SK-MEL-5 (cell line): ENCODE measurements around the gene RENBP. TPM values are rescaled to one million over a fixed set of nuclear protein-coding genes. Genes with fewer than 3 reads are reported as not detected.

ENCODE experiments used
- DNase-seq: peaks from one replicate; pipeline ENCODE4 v3.0.0-alpha.2; 2016; ENCODE audit warnings: low read depth, low spot score
- in situ Hi-C: cut with HindIII; loops from 2 replicates; pipeline ENCODE4 v1.10.0; 2016; ENCODE audit warnings: low sequenced_read_pairs, high pct_unique_total_duplicates, low pct_unique_long_range_greater_than_20kb
- total RNA-seq: library from RNA; depleted of rRNA; stranded (reverse); fragments of >200 nt; shearing (Covaris generic); gene quantifications from 2 replicates; pipeline ENCODE4 v1.2.3, GENCODE V29; 2014

The RENBP gene
- total RNA-seq, 1 experiment from 2014 or later: 12.3 TPM

GRCh38 chrX:153972368-153973126, 28.1 kb upstream of the RENBP start, which contains the start of gene TMEM187:
TMEM187 (plus strand) TSS chrX:153972754; CDS start chrX:153982063, 9,309 bp downstream.
- in situ Hi-C loops: no loop called here
- DNase-seq: peak; percentile 88

- in situ Hi-C loops: no loop called here
- peak; percentile 90 for DNase-seq
Measured at GRCh38 chrX:153971450-153972367, 27.3 kb upstream of the RENBP start, which contains the start of gene HCFC1. HCFC1 (minus strand) TSS chrX:153971818; CDS start chrX:153970840, 978 bp downstream.

DNA sequence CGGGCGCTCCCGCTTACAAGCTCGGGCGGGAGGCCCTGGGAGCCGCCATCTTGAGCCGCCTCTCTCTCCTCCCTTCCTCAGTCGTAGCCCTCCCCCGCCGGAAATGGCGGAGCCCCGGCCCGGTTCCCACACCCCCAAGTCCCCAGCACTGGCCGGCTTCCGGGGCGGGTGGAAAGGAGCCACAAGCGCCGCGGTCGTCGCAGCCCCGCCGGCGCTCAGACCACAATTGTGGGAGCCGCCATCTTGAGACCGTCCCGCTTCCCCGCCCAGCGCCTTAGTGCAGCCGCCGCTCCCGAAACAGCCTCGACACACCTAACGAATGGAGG, 26.6 kb upstream of the RENBP start:
- in situ Hi-C loops: no loop called here
- DNase-seq: peak; percentile 84

DNA sequence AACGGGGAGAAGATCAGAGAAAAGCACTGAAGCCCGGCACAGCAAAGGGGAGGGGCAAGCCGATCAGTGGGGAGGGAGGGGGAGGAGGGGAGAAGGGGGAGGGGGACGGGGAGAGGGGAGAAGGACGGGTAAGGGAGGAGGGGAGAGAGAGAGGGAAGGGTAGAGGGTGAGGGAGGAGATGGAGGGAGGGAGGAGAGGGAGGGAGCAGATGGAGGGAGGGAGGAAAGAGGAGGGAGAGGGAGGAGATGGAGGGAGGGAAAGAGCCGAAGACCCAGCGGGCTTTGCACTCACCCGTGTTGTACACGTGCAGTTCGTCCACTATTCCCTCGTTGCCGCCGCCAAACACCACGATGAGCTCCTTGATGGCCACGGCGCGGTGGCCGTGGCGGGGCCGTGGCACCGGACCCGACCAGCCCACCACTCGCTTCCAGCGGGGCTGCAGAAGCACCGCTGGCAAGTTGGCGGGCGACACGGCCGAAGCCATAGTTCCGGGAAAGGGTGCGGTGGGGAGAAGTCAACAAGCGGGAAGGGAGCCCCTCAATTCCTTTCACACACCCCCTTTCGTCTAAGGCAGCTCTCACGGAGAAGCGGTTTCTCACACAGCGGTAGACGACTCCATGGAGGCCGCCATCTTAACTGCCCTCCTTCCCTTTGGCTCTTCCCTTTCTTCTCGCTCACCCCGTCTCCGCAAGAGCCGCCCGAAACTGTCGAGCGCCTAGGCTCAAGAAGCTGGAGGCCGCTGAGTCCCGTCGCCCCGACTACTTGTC, 26.1 kb upstream of the RENBP start:
- in situ Hi-C loops: no loop called here
- DNase-seq: peak; percentile 45

- DNase-seq: no peak
- in situ Hi-C loops: no loop called here
Measured at GRCh38 chrX:153969904-153970356, 25.5 kb upstream of the RENBP start.

DNA sequence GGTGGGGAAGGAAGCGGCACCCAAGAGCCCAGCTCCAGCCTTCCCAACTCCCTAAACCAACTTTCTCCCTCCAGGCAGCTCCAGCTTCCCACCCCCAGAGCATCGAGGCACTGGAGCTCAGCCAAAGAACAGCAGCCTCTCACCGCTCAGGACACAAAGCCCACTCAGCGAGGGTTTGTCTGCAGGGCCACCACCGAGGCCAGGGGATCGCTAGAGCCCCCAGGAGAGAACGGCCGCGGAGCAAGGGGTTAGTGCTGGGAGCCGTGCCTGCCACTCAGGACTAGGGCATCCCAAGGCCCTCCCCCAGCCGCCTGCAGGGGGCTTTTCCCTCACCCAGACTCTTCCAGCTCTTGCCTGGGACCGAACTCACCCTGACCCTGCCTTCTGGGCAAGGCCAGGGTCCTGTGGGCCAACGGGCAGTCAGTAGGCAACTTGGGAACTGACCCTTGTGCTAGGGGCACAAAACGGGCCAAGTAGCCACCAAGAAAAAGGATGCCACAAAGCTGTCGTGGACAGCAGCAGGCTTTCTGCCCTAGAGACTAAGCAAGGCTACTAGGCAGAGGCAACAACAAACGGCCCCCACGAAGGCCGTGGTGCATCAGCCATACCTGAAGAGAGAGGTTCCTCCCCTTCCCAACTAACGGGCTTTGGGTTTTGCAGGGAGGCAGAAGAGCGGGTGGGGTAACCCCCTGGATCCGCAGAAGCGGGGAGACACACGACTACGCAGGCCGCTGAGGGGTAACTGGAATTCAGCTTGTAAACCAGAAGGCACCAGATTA, 24.9 kb upstream of the RENBP start:
- in situ Hi-C loops: no loop called here
- DNase-seq: no peak

- in situ Hi-C loops: no loop called here
- no peak for DNase-seq
Measured at GRCh38 chrX:153968754-153969124, 24.3 kb upstream of the RENBP start.

- in situ Hi-C loops: no loop called here
- no peak for DNase-seq
Measured at GRCh38 chrX:153968255-153968654, 23.8 kb upstream of the RENBP start.

DNA sequence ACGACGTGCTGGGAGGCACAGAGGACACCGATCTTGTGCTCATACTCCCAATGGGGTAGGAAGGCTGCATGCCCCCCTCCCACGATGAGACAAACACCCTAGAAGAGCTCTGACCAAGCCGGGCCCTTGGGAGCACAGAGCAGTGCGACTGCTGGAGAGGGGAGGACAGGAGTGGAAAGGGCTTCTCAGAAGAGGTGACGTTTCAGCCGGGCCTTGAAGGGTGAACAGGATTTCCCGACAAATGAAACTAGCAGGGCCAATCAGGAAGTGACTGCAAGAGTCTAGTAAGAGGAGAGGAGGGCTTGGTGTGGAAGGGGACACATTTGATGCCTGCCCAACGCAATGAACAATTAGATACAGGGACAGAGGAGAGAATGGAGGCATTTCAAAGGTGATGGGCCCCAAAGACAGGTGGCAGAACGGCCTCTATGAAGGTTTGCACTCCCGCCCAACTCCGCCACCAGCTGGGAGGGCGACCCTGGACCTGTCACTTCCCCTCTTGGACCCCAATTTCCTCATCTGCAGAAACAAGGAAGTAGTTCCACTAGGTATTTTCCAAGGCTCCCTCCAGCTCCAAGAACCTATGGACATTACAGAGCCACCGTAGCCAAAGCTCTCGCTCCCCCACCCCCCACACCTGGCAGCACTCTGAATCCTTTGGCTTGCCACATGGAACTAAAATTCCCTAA, 23.2 kb upstream of the RENBP start:
- DNase-seq: no peak
- in situ Hi-C loops: no loop called here

- in situ Hi-C loops: no loop called here
- no peak for DNase-seq
Measured at GRCh38 chrX:153966841-153967535, 22.5 kb upstream of the RENBP start.

- DNase-seq: no peak
- in situ Hi-C loops: no loop called here
Measured at GRCh38 chrX:153966283-153966688, 21.8 kb upstream of the RENBP start.

DNA sequence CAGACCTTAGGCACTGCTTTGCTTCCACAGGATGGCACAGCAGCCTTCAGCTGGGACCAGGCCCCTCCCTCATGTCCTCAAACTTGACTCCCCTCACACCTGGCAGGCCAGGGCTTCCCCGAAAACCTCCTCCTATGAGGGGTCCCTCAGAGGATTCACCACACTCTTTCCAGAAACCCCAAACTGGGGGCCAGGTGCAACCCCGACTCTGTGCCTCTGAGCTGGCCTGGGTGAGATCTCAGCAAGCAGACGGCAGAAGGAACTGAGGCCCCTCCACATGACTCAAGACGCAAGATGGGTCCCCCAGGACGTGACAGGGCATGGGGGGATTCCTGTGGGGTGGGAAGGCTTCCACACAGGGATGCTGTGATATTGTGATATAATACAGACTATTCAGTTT, 21.0 kb upstream of the RENBP start:
- no peak for DNase-seq
- in situ Hi-C loops: no loop called here

DNA sequence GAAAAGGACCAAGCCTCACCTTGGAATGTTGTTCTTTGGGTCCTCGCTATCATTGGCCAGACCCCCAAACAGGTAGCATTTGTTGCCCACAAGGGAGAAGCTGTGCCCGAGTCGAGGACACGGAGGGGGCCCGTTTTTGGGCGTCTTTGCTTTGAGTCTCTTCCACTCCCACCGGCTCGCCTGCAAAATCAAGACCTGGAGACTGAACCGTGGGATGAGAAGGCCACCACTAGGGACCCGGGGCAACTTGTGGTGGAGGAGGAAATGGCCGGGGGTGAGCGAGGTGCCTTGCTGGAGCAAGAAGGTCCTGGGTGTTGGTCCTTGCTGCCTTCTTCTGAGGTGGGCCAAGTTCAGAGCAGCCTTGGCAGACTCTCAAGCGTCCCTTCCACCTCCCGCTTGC, 19.7 kb upstream of the RENBP start:
- in situ Hi-C loops: no loop called here

GRCh38 chrX:153963546-153963945, 19.1 kb upstream of the RENBP start:
- in situ Hi-C loops: no loop called here

More for the DNA sequence above, 19.7 kb upstream of the RENBP start:
- DNase-seq: no peak

GRCh38 chrX:153961292-153961691, 16.8 kb upstream of the RENBP start:
- in situ Hi-C loops: no loop called here
- no peak for DNase-seq

More at GRCh38 chrX:153963546-153963945, 19.1 kb upstream of the RENBP start:
- DNase-seq: no peak

DNA sequence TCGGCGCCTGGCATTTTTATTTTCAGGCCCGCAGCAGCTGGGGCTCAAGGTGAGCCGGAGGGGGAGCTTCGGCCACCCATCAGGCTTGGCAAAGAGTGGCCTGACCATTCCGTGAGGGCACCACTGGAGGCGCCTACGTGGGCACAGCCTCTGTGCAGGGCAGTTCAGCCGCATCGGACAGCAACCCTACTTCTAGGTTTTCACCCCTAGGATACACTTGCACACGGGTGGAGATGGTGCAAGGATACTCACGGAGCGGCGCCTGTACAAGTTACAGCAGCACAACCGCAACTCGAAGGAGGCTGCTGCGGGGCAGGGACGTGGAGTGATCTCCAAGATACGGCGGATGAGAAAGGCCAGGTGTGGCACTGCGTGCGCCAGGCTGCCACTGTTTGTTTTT, 16.3 kb upstream of the RENBP start:
- in situ Hi-C loops: no loop called here
- DNase-seq: no peak
